A549 (cell line): ENCODE results near the gene MTHFD2L.

Source experiments
- CTCF ChIP-seq: fragments of >200 bp; sonication (Bioruptor Twin); formaldehyde crosslinking; IDR thresholded peaks from 3 replicates; pipeline ENCODE4 v1.5.1; 2016
- EP300 ChIP-seq, 2 experiments: fragments of >200 bp; sonication (Bioruptor Twin); formaldehyde crosslinking; IDR thresholded peaks; 2 replicates in 1 of 2; 3 replicates in 1 of 2; pipeline ENCODE4 v1.6.1; 2016 to 2017
- ESRRA ChIP-seq: fragments of 150-350 bp; IDR thresholded peaks from 2 replicates; pipeline ENCODE4 v1.6.1; 2014; ENCODE audit warnings: mild to moderate bottlenecking, low read length, borderline replicate concordance
- MYC ChIP-seq: IDR thresholded peaks from 2 replicates; pipeline ENCODE4 v1.6.1; 2012; ENCODE audit warnings: mild to moderate bottlenecking, inconsistent platforms, low read length, improper control_type of control experiment, borderline replicate concordance

- peak in 1 of 2 experiments; percentile 40; a peak in 1 of 5 replicates for TF ChIP-seq EP300 (IDR thresholded peaks at IDR 0.05)
- TF ChIP-seq MYC, result no peak
- no peak for TF ChIP-seq CTCF
- TF ChIP-seq ESRRA, result no peak
Observed at GRCh38 chr4:74117024-74117534, 40.8 kb upstream of the MTHFD2L start.
